GM18498 (cell line): ENCODE results near the gene CAB39L.

Source experiments
- ATAC-seq: cut with Tn5 transposase; IDR thresholded peaks from one replicate; pipeline ENCODE4 v1.9.1; 2021; ENCODE audit warnings: mild to moderate bottlenecking, moderate library complexity; ENCODE audit not compliant: unreplicated experiment

Gene CAB39L

DNA sequence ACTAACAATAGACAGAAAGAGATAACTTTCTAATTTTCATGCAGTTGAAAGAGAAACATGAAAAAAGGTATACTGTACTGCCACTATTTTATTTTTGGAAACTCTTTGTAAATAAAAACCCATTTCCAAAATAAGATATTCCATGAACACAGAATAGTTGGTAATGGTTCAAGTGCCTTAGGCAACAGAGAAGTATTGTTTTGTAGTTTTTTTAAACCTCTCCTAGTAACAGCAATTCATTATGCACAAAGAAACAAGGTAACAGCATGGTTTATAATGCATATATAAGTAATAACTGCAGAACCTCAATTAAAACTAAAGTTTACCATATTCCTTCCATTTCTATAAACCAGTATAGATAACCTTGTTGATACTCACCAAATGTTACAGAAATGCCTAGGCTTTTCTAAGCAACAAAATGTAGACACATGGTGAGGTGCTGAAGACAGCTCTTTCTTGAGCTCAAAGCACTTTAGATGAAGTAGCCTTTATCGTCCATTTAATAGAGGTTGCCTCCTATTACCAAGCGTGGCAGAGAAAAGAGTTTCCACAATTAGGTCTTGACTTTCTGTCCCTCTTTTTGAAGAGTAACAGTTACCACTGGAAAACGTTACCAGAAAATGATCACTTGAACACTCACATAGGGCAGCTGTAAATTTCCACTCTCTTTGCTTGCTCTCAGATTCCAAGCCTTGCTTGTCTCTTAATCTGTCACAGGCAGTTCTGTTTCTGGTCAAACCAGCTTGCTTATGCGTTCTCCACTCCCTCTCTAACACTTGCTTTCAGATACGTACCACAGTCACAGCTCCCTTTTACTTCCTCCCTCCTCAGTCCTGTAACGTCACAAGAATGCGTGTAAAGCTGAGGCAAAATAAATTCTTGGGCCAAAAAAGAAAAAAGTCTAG, 42.9 kb downstream of the CAB39L start:
- ATAC-seq = peak; percentile 88

DNA sequence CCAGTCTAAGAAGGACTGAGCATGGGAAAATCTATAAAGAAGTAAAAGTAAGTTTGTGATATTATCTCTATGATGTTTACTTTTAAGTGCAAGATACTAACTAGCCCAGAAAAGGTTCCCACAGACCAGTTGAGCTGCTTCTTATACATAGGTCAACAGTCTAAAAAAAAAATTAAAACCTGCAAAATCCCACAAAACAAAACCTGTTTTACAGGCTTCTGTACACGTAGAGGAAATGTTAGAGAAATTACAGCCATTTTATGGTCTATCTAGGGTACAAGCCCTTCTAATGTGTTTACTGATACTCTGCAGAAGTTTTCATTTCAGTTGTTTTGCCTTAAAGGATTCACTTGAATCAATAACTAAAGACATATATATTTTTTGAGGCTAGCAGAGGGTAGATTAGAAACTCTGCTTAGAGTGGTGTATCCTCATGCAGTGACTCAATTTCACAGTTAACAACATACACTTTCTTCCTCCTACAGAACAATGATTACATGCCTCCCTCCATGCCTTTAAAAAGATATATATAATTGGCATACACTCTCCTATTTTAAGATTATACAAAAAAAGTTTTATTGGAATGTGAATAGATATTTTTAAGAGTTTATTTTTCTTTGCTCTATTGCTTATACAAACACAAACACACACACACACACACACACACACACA, 43.9 kb downstream of the CAB39L start:
- ATAC-seq = no peak

DNA sequence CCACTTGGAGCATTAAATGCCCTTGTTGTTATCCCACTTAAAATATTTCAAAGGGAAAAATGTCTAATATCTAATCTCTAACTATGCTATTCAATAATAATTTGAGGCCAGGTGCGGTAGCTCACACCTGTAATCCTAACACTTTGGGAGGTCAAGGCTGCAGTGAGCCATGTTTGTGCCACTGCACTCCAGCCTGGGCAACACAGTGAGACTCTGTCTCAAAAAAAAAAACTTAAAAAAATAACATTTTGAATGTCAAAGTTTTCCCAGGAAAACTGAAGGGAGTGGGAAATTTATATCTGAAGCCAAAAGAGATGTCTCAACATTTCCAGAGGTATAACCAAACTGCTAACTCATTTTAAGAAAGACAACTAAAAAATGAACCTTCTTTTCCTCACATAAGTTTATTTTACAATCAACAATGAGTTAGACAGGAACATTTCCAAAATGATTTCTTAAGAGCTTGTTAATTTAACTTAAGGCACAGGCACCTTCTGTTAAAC, 47.9 kb downstream of the CAB39L start:
- no peak for ATAC-seq

DNA sequence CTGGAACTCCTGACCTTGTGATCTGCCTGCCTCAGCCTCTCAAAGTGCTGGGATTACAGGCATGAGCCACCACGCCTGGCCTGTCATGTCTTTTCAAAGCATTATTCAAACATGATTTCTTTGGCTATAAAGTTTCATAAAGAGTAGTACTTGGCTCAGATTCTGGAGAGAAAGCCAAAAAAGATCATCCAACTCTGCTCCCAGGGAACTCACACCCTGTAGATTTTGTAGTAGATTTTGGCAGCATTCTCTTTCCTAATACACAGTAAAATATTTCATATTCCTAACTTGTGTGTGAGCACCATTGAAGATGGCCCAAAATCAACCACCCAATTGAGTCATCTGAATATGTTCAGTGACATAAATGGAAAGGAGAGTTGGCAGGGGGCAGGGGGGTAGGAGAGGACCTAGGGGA, 48.4 kb downstream of the CAB39L start:
- no peak for ATAC-seq

DNA sequence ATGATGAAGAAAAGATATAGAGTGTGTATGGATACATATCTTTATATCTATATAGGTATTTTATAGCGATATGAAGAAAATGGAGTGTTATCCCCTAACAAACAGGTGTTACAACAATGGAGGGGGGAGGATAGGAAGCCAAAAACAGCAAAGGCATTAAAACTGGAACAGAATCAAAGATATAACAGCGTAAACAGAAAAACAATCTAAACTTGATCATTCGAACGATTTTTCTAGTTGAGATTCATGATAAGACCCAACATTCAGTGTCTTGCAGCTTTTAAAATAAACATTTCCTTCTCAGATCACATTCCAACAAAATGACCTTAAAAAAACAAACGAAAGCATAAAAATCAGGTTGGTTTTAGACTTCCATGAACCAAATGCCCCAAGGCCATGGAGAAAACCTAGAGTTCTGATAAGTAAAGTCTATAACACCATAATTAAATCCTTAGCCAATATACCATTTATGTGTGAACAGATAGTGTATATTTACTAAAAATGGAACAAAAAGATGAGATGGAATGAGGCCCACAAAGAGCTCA, 55.7 kb downstream of the CAB39L start:
- no peak for ATAC-seq

DNA sequence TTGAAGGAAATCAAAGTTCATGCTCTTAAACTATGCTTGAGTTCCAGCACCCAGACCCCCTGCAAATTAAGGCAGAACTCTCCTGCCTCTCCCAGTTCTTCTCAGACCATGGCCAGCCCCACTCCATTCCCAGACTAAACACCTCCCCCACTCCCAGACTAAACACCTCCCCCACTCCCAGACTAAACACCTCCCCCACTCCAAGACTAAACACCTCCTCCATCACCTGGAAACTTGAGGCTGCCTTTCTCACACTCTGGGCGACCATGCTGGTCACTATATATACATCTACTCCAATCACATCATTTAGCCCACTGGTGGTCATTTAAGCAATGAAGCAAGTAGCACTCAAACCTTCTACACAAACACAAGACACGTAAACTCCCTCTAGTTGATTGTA, 57.2 kb downstream of the CAB39L start:
- ATAC-seq = no peak

DNA sequence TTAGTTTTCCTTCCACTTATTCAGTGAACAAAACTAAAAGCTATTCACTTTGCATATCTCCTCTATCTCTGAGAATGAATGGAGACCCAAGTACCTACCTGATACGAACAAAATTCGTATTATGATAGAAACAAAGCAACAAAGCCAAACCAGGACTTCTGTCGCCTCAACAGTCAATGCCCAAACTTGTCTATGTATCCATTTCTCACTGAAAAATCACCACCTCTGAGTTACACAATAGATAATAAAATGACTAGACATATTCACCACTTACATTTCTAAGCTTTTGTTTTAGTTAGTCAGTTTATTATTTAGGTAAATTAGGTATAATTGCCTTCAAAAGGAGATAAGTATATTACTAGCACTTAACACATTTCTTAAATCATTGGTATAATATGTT, 67.7 kb downstream of the CAB39L start:
- ATAC-seq = no peak

DNA sequence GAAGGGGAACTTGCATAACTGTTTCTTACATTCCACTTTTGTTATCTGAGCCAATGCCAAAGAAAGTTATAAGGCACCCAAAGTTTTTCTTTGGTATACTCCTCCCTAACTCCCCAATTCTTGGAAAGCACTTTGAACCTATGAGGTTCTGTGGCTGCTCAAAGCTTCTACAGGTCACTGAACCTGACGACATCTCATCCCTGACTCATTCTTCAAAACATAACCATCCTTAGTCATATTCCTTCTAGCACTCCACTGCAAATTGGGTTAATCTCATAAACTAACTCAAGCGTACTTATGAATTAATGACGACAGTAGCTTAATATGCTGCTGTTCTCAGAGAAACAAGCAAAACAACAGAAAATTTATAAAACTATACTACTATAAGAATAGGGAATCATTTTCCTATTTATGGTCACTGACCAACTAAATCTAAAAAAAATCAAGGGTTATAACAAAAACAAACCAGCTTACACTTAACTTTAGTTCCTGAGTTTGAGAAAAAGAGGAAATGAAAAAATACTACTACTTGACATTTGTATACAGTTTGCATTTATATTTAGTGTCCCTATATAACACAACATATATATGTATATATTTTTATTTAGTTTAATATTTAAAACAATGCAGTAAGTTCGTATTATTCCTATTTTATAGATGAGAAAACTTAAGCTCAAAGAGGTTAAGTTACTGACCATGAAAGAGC, 69.1 kb downstream of the CAB39L start:
- no peak for ATAC-seq

DNA sequence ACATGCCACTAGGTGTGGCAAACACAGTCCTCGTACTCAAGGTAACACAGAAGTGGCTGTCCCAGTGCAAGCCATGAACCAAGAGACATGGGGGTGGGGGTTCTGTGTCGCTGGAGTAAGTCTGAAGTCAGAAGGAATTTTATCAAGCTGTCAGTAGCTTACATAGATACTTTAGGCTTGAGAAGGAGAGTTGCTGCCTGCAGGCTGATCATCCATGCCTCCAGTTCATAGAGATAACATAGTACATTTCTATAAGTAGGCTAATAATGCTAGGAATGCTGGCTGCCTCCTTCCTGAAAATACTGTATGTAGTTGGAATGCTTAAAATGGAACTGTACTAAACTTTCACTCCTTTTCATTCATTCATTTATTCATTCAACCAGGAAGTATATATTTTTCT, 70.1 kb downstream of the CAB39L start:
- no peak for ATAC-seq

DNA sequence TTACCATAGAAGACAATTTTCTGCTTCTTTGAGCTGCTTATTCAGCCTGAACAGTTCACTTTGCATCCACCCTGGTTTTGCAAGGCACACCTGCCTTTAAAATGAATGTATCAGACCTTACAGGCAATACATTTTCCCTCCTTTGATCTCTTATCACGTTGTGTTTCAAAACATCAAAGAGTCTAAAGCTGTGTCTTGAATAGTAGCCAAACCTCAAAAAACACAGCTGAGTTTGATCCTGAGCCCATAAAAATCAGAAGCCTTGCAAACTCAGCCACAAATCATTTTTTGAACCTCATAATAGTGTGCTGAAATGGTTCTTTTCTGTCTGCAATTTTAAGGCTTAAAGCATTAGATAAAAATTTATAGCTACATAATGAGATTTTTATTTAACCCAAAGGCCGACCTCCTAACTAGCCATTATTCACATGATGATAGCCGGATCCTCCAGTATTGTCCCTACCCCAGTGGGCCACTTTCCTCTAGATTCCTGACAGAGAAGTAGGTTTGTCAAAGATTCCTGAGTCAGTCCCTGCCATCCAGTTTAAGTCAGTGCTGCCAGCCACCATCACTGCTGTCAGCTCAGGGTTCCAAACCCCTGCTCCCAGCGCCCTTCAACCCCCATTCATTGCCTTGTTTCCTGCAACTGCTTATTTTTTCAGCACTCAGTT, 71.8 kb downstream of the CAB39L start:
- no peak for ATAC-seq

DNA sequence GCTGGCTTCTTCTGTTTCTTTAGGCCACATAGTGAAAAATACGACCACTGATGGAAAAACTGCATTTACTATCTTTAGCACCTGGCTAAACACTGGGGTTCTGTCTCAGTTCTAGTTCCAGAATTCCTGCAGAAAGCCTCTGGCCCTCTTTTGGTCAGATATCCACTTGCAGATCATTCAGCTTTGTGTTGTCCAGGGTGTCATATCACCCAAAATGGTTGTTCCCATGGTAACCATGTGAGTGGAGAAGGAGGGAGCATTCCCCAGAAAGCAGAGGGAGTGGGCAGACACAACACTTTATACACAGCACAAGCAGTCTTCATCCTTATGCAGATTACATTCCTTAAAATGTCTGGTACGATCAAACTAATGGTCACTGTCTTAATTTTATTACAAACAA, 73.5 kb downstream of the CAB39L start:
- ATAC-seq = no peak

DNA sequence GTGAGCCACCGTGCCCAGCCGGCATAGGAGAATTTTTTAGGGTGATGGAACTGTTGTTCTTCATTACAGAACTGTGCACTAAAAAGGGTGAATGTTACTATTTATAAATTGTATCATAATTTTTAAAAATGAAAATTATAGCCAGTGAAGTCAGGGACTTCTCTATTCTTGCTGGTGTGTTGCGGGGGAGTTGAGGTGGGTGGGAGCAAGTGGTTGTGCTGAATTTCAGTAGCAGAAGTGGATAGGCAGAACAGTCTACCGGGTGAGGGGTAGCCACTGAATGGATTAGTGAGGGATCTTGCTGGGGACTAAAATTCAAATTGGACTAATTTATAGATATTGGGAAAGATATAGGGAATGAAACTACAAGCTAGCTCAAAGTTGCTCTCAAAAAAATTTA, 74.0 kb downstream of the CAB39L start:
- no peak for ATAC-seq

DNA sequence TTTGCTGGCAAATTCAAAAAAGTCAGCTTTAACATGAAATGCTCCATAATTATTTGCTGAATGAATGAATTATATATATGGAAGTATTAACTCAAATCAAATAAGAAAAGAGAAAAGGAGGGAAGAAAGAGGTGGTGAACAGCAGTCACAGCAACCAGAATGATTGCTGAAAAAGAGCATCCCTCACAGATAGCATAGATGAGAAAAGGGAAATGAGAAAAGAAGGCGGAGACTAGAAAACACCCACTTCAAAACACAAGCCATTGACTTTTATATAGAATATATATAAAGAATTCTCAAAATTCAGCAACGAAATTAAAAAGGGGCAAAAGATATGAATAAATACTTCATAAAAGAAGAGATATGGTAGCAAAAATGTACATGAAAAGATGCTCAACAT, 75.2 kb downstream of the CAB39L start:
- no peak for ATAC-seq

DNA sequence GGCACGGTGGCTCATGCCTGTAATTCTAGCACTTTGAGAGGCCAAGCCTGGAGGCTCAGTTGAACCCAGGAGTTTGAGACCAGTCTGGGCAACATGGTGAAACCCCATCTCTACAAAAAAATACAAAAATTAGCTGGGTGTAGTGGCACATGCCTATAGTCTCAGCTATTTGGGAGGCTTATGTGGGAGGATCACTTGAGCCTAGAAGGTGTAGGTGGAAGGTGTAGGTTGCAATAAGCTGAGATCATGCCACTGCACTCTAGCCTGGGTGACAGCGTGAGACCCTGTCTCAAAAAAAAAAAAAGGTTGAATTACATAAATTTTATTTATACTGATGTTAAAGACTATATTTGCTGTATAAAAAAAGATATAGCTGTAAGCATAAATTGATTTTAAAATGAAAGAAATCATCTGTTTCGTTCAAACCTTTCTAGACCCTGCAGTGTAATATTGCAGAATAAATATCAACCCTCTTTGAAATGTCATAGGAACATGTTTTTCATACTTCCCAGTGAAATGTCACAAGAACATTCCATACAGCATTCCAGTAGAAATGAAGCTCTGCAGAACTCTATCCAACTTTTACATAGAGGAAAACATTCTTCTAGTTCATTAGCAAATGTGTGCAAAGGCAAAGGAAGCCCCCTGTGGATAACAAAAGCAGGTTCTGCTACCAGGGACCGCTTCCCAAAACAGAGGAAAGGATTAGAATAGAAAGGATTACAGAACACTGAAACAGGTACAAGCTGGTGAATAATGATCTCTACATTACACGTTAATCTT, 76.0 kb downstream of the CAB39L start:
- ATAC-seq = no peak

DNA sequence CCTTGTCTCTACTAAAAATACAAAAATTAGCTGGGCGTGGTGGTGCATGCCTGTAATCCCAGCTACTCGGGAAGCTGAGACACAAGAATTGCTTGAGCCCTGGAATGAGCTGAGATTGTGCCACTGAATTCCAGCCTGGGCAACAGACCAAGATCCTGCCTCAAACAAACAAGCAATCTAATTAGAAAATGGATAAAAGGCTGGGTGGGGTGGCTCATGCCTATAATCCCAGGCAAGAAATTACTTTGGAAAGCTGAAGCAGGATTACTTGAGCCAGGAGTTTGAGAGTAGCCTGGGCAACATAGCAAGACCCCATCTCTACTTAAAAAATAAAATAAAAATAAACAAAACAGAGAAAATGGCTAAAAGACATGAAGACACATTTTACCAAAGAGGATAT, 77.0 kb downstream of the CAB39L start:
- no peak for ATAC-seq

DNA sequence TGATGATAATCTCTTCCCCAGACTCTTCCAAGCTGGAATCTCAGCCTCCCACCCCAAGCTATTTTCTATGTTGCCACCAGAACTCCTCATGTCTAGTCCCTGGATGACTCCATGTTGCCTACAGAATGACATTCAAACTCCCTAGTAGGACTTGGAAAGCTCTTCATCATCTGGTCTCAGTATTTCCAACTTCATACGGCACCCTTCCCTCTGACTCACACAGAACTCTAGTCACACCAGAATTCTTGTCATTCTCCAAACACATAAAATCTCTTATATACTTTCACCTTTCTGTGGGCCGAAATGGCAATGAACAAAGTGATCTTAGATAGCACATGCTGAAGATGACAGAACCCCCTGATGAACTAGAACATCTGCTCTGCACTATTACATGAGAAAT, 86.2 kb downstream of the CAB39L start:
- no peak for ATAC-seq

DNA sequence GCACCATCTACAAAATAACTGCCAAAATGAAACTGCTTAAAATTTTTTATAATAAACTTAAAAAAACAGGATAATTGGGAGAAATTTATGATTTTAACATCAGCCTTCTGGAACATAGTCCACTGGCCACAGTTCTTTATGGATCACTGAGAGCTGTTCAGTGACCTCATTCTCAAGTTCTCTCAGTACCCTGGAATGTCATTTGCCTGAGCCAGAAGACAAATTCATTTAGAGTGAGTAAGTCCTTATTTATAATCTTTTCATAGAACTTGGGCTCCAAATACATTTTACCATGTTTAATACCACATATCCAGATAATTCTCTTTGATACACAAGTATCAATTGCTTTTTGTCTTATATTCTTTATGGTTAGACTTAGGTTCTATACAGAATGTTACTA, 87.6 kb downstream of the CAB39L start:
- no peak for ATAC-seq

DNA sequence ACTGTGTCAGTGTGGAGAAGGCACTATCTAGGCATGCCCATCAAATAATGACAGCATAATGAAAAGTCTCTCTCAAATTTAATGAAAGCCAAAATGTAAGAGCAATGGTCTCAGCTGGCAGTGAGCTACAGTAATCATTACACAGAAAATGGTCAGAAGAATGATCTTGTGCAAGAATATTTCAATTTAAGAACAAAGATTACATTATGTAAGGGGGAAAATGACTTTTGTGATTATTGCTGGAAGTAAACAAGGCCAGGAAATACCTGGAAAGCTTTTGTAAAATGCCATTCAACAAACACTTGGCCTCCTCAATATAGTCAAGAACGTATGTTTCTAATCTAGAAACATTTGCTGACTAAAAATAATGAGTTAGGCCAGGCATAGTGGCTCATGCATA, 89.1 kb downstream of the CAB39L start:
- no peak for ATAC-seq

DNA sequence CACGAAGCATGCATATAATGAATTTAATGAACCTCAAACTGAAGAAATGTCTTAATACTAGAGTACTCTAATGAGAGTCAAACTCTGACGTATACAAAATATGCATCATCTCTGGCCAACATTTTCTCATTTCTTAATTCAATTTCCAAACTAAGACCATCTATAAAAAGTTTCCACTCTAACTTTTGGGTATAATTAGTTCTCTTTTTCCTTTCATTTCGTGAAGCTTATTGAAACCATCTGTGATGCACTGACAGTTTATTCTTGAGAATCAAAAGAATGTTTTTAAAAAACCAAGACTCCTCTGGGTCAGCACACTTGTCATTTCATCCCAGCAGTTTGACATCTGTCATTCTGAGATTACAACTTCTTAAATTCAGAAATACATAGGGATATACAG, 90.0 kb downstream of the CAB39L start:
- no peak for ATAC-seq

DNA sequence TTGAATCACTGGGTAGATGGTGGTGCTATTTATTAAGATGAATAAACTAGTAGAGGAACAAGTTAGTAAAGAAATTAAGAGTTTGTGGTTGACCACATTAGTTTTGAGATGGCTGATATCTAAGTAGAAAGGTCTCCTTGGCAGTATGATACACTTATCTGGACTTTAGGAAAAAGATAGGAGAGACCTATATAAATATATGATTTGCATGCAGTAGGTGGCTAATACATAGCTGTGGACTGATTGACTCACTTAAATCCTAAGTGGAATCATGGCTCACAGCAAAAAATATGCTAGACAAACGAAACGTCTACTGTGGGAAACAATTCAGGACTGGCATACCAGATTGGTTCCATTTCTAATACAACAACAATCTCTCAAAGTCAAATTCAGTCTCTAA, 92.0 kb downstream of the CAB39L start:
- no peak for ATAC-seq
